GM23338 (cell line): ENCODE measurements around the gene TPT1. TPM values are rescaled to one million over a fixed set of nuclear protein-coding genes. Genes with fewer than 3 reads are reported as not detected.

Experiments
- ATAC-seq: fragments of 200-7000 bp; cut with Tn5 transposase; 3 replicates; pipeline ENCODE4 v1.9.1; 2020
- DNase-seq: peaks from one replicate; pipeline ENCODE4 v3.0.0-alpha.2; 2015; ENCODE audit warnings: low spot score
- H2AFZ ChIP-seq: fragments of 200-600 bp; sonication (generic); 2 replicates; pipeline ENCODE4 v1.8.0; 2016; ENCODE audit warnings: antibody characterized with exemption, mild to moderate bottlenecking, moderate library complexity
- H3F3A ChIP-seq: fragments of 200-600 bp; sonication (generic); replicated peaks from 2 replicates; pipeline ENCODE4 v1.8.0; 2017; ENCODE audit warnings: antibody characterized with exemption, mixed run types, low read depth
- H3K27ac ChIP-seq: fragments of 200-600 bp; sonication (generic); 2 replicates; pipeline ENCODE4 v1.6.1; 2016; ENCODE audit warnings: low read depth
- H3K27me3 ChIP-seq: fragments of 200-600 bp; sonication (generic); 2 replicates; pipeline ENCODE4 v1.8.0; 2016; ENCODE audit warnings: mild to moderate bottlenecking, mixed run types, moderate library complexity; ENCODE audit not compliant: insufficient read depth
- H3K36me3 ChIP-seq: fragments of 200-600 bp; sonication (generic); 2 replicates; pipeline ENCODE4 v1.8.0; 2016; ENCODE audit warnings: mild to moderate bottlenecking; ENCODE audit not compliant: insufficient read depth
- H3K4me1 ChIP-seq: fragments of 200-600 bp; sonication (generic); 2 replicates; pipeline ENCODE4 v1.8.0; 2016; ENCODE audit warnings: mild to moderate bottlenecking, moderate library complexity; ENCODE audit not compliant: insufficient read depth
- H3K4me2 ChIP-seq: fragments of 200-600 bp; sonication (generic); 2 replicates; pipeline ENCODE4 v1.7.1; 2017; ENCODE audit warnings: mixed run types
- H3K4me3 ChIP-seq: fragments of 200-600 bp; sonication (generic); 2 replicates; pipeline ENCODE4 v1.6.1; 2016; ENCODE audit warnings: mixed run types
- H3K79me2 ChIP-seq: fragments of 200-600 bp; sonication (generic); replicated peaks from 2 replicates; pipeline ENCODE4 v1.8.0; 2017; ENCODE audit warnings: mild to moderate bottlenecking; ENCODE audit not compliant: insufficient read depth
- H3K9me2 ChIP-seq: fragments of 200-600 bp; sonication (generic); 2 replicates; pipeline ENCODE4 v1.8.0; 2017; ENCODE audit not compliant: insufficient read depth
- H4K20me1 ChIP-seq: fragments of 200-600 bp; sonication (generic); replicated peaks from 2 replicates; pipeline ENCODE4 v1.8.0; 2017; ENCODE audit warnings: mild to moderate bottlenecking; ENCODE audit not compliant: insufficient read depth
- H3K27ac Mint-ChIP-seq: 2 replicates; pipeline ENCODE4 v1.8.0; 2020; ENCODE audit warnings: inconsistent platforms, mild to moderate bottlenecking, moderate library complexity, mixed read lengths
- H3K27me3 Mint-ChIP-seq: 3 replicates; pipeline ENCODE4 v1.8.0; 2022; ENCODE audit warnings: low read depth, mild to moderate bottlenecking, moderate library complexity, mixed read lengths, inconsistent platforms; ENCODE audit not compliant: insufficient read depth, poor library complexity
- H3K36me3 Mint-ChIP-seq: 3 replicates; pipeline ENCODE4 v1.8.0; 2021; ENCODE audit warnings: low read depth, mild to moderate bottlenecking, inconsistent platforms, moderate library complexity, mixed read lengths
- H3K4me1 Mint-ChIP-seq: 3 replicates; pipeline ENCODE4 v1.8.0; 2020; ENCODE audit warnings: mild to moderate bottlenecking, inconsistent platforms, mixed read lengths
- H3K4me3 Mint-ChIP-seq: 3 replicates; pipeline ENCODE4 v1.8.0; 2021; ENCODE audit warnings: moderate library complexity, mild to moderate bottlenecking, inconsistent platforms, mixed read lengths
- H3K9me3 Mint-ChIP-seq: 3 replicates; pipeline ENCODE4 v1.8.0; 2020; ENCODE audit warnings: moderate library complexity, mild to moderate bottlenecking, inconsistent platforms, mixed read lengths
- CREB1 ChIP-seq: fragments of 250-450 bp; sonication (Bioruptor Pico); IDR thresholded peaks from 2 replicates; pipeline ENCODE4 v1.5.0; 2020; ENCODE audit warnings: low read depth, mild to moderate bottlenecking, moderate library complexity
- CTCF ChIP-seq, 2 experiments: fragments of 200-600 bp in 1 of 2; sonication (generic) in 1 of 2; conservative IDR thresholded peaks; 2 replicates each; pipeline versions ENCODE4 v1.5.1 to v1.6.1; 2016 to 2017; ENCODE audit warnings: antibody characterized with exemption in 2 of 2, low read depth in 2 of 2, mild to moderate bottlenecking in 2 of 2, moderate library complexity in 1 of 2
- ETS1 ChIP-seq: IDR thresholded peaks from 2 replicates; pipeline ENCODE4 v1.6.1; 2016; ENCODE audit warnings: antibody characterized with exemption
- EZH2 ChIP-seq: fragments of 200-600 bp; sonication (generic); IDR thresholded peaks from one replicate; pipeline ENCODE4 v1.8.0; 2017; ENCODE audit warnings: antibody characterized with exemption, mild to moderate bottlenecking, low read depth; ENCODE audit not compliant: unreplicated experiment
- EZH2phosphoT487 ChIP-seq: fragments of 200-600 bp; sonication (generic); IDR thresholded peaks from one replicate; pipeline ENCODE4 v1.8.1; 2018; ENCODE audit warnings: antibody characterized with exemption; ENCODE audit not compliant: unreplicated experiment
- JUNB ChIP-seq: IDR thresholded peaks from one replicate; pipeline ENCODE4 v1.6.1; 2016; ENCODE audit warnings: antibody characterized with exemption; ENCODE audit not compliant: unreplicated experiment
- POLR2AphosphoS5 ChIP-seq: IDR thresholded peaks from 2 replicates; pipeline ENCODE4 v1.6.1; 2016; ENCODE audit warnings: antibody characterized with exemption, low read depth
- ZNF114 ChIP-seq: fragments of 250-450 bp; sonication (Bioruptor Pico); IDR thresholded peaks from 2 replicates; pipeline ENCODE4 v1.5.0; 2020; ENCODE audit warnings: mild to moderate bottlenecking, moderate library complexity
- polyA plus RNA-seq: library from polyadenylated mRNA; unstranded; fragments of >200 nt; fragmentation: Nextera tagmentation; extraction: Ambion mirVana; gene quantifications from 2 replicates; pipeline ENCODE4 v1.2.1, GENCODE V29; 2016
- total RNA-seq: library from RNA; depleted of rRNA; stranded (reverse); fragments of >200 nt; shearing (Covaris generic); gene quantifications from 2 replicates; pipeline ENCODE4 v1.2.3, GENCODE V29; 2014
- TF ChIP-seq, protein P1 (sequence below): IDR thresholded peaks from one replicate; pipeline ENCODE4 v1.6.1; 2018; ENCODE audit warnings: antibody characterized with exemption; ENCODE audit not compliant: unreplicated experiment

The TPT1 gene
- total and polyA plus RNA-seq, 2 experiments from 2014 or later: 1,385 to 2,519 TPM

- TF ChIP-seq, protein P1, sequence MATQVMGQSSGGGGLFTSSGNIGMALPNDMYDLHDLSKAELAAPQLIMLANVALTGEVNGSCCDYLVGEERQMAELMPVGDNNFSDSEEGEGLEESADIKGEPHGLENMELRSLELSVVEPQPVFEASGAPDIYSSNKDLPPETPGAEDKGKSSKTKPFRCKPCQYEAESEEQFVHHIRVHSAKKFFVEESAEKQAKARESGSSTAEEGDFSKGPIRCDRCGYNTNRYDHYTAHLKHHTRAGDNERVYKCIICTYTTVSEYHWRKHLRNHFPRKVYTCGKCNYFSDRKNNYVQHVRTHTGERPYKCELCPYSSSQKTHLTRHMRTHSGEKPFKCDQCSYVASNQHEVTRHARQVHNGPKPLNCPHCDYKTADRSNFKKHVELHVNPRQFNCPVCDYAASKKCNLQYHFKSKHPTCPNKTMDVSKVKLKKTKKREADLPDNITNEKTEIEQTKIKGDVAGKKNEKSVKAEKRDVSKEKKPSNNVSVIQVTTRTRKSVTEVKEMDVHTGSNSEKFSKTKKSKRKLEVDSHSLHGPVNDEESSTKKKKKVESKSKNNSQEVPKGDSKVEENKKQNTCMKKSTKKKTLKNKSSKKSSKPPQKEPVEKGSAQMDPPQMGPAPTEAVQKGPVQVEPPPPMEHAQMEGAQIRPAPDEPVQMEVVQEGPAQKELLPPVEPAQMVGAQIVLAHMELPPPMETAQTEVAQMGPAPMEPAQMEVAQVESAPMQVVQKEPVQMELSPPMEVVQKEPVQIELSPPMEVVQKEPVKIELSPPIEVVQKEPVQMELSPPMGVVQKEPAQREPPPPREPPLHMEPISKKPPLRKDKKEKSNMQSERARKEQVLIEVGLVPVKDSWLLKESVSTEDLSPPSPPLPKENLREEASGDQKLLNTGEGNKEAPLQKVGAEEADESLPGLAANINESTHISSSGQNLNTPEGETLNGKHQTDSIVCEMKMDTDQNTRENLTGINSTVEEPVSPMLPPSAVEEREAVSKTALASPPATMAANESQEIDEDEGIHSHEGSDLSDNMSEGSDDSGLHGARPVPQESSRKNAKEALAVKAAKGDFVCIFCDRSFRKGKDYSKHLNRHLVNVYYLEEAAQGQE: no peak
- TF ChIP-seq JUNB: no peak
- TF ChIP-seq POLR2AphosphoS5: no peak
- TF ChIP-seq CTCF (conservative IDR thresholded peaks at IDR 0.05; ENCODE audit: low read depth in 2 of 2): no peak
- TF ChIP-seq ZNF114: no peak
- no peak for TF ChIP-seq EZH2phosphoT487
- TF ChIP-seq CREB1 (CRISPR knock-in tag): no peak
Measured at GRCh38 chr13:45305079-45305478, 35.9 kb downstream of the TPT1 start (continued).

- no peaks in the 10 kb centered on the region for H3K36me3 ChIP-seq
- TF ChIP-seq POLR2AphosphoS5: no peak
- TF ChIP-seq CTCF (conservative IDR thresholded peaks at IDR 0.05; ENCODE audit: low read depth in 2 of 2): no peak
- TF ChIP-seq ETS1: no peak
- TF ChIP-seq, protein P1: no peak
- no peak for TF ChIP-seq JUNB
- TF ChIP-seq EZH2: no peak
Measured at GRCh38 chr13:45303866-45304265, 37.1 kb downstream of the TPT1 start.

More at GRCh38 chr13:45303866-45304265, 37.1 kb downstream of the TPT1 start:
- H3K36me3 Mint-ChIP-seq: no peaks in the 10 kb centered on the region
- Histone ChIP-seq H3K27ac (no peak overlapping the region), H2AFZ (0 out of 2 replicates have a peak overlapping the region, but pooled peaks have one; percentile 28), H3K9me2 (no peaks in the 10 kb centered on the region), H3F3A (no peaks in the 10 kb centered on the region), H3K4me2 (no peak overlapping the region), H3K4me1 (peaks cover 18% of the 10 kb centered on the region), H3K79me2 (no peaks in the 10 kb centered on the region), H4K20me1 (no peaks in the 10 kb centered on the region), H3K4me3 (no peak overlapping the region), H3K27me3 (no peaks in the 10 kb centered on the region)
- H3K27ac Mint-ChIP-seq: no peak overlapping the region
- no peak overlapping the region for H3K4me3 Mint-ChIP-seq
- ATAC-seq: no peak
- H3K27me3 Mint-ChIP-seq: peaks cover 5% of the 10 kb centered on the region
- H3K4me1 Mint-ChIP-seq: peaks cover 16% of the 10 kb centered on the region
- DNase-seq: no peak
- no peaks in the 10 kb centered on the region for H3K9me3 Mint-ChIP-seq
